ENCODE data around the gene CPSF3.

Gene CPSF3

GRCh38 chr2:9423100-9423921 is at the start of gene CPSF3, which contains the start of gene ITGB1BP1:
CPSF3 (plus strand) TSS chr2:9423654; CDS start chr2:9423774, 120 bp downstream.
ITGB1BP1 (minus strand) TSS chr2:9423528; CDS start chr2:9418697, 4,831 bp downstream.
- H3K4me1 Mint-ChIP-seq (ENCODE audit: low read depth), result peaks cover 39% of the 10 kb centered on the region
- H3K9me3 Mint-ChIP-seq, result no peaks in the 10 kb centered on the region
- H3K27me3 Mint-ChIP-seq, result no peaks in the 10 kb centered on the region
- no peak within 1 kb of the TSS for H3K4me3 Mint-ChIP-seq
- peak within 1 kb of the TSS; percentile 94 for H3K27ac Mint-ChIP-seq
- peak; percentile 98 for DNase-seq
- peaks cover 34% of the 10 kb centered on the region for H3K36me3 Mint-ChIP-seq (ENCODE audit: low read depth)

- no peak overlapping the region for H3K27ac Mint-ChIP-seq
- H3K36me3 Mint-ChIP-seq (ENCODE audit: low read depth), result no peaks in the 10 kb centered on the region
- peaks cover 28% of the 10 kb centered on the region for H3K4me1 Mint-ChIP-seq (ENCODE audit: low read depth)
- DNase-seq, result no peak
- H3K9me3 Mint-ChIP-seq, result no peaks in the 10 kb centered on the region
- H3K27me3 Mint-ChIP-seq, result peaks cover 13% of the 10 kb centered on the region
- H3K4me3 Mint-ChIP-seq, result no peak overlapping the region
These were observed 49.3 kb upstream of the CPSF3 start for GRCh38 chr2:9374071-9374730.

DNA sequence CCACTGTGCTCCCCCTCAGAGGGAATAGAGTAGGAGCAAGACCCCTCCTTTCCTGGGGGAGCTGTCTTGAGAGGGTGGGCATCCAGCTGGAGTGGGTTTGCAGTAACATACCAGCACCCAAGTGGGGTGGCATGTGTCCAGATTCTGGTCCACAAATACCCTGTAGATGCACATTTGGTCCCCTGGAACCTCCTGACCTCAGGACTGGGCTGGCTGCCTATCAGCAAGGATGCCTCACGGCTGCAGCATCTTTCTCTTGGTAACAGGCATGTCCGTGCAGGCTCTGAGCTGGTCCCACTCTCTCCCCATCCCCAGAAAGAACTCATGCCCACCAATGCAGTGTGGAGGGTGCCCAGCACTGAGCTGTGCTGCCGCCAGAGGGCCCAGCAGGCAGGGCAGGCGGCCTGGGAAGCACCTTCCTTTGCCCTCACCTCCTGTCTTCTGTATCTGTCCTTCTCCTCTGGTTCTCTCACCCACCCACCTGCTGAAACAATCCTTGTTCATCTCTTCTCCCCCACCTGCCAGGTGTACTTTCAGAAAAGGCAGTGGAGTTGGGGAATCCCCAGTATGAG is 47.5 kb upstream of the CPSF3 start:
- H3K4me3 Mint-ChIP-seq, result no peak overlapping the region
- H3K36me3 Mint-ChIP-seq (ENCODE audit: low read depth), result no peaks in the 10 kb centered on the region
- H3K4me1 Mint-ChIP-seq (ENCODE audit: low read depth), result peaks cover 16% of the 10 kb centered on the region
- peaks cover 4% of the 10 kb centered on the region for H3K27me3 Mint-ChIP-seq
- no peaks in the 10 kb centered on the region for H3K9me3 Mint-ChIP-seq
- no peak overlapping the region for H3K27ac Mint-ChIP-seq
- DNase-seq, result no peak

- Mint-ChIP-seq H3K4me1 (ENCODE audit: low read depth) (peaks cover 1% of the 10 kb centered on the region), H3K4me3 (no peak overlapping the region), H3K9me3 (no peaks in the 10 kb centered on the region), H3K27me3 (peaks cover 4% of the 10 kb centered on the region), H3K36me3 (ENCODE audit: low read depth) (no peaks in the 10 kb centered on the region), H3K27ac (no peak overlapping the region)
- no peak for DNase-seq
These were observed 45.9 kb upstream of the CPSF3 start for GRCh38 chr2:9377461-9378097.

DNA sequence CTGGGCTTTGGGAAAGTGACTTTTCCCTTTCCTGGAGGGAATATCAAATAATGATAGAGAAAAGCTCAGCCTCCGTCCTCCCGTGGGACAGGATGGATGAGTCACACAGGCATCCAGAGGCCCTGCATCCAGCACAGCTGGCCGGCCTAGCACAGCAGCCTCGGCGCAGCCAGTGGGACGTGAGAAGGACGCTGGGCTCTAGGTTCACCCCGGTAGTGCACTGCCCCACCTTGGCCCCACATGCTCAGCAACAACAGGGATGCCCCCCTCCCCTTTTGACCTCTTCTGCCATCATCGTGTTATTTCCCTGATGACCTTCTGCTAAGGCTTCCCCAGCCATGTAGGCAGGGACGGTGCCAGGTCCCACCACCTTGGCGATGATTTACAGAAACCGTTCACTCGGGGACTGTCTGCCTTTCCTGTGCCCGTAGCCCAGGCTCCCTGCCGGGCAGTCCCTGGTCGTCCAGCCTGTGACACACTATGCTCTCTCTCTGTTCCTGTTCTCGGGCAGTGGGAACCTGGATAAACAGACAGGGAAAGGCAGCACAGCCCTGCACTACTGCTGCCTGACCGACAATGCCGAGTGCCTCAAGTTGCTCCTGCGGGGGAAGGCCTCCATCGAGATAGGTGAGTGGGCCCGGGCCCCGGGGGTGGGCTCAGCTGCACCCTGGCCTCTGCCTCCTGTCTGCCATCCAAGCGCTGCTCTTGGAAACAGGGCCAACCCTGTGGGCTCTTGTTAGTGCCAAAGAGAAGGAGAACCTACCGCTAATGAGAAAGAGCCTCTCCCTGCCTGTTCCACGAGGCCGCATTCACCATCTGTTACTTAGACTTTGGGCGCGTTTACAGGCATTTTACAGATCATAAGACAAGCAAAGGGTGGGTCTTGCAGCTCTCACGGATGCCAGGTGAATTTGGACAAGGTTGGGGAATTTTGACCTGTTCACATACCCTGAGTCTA is 44.7 kb upstream of the CPSF3 start:
- Mint-ChIP-seq H3K36me3 (ENCODE audit: low read depth) (no peaks in the 10 kb centered on the region), H3K27ac (no peak overlapping the region), H3K4me1 (ENCODE audit: low read depth) (peaks cover 1% of the 10 kb centered on the region), H3K9me3 (no peaks in the 10 kb centered on the region), H3K27me3 (peaks cover 4% of the 10 kb centered on the region), H3K4me3 (no peak overlapping the region)
- no peak for DNase-seq

- Mint-ChIP-seq H3K36me3 (ENCODE audit: low read depth) (no peaks in the 10 kb centered on the region), H3K9me3 (no peaks in the 10 kb centered on the region), H3K4me3 (no peak overlapping the region), H3K27ac (no peak overlapping the region), H3K27me3 (peaks cover 4% of the 10 kb centered on the region), H3K4me1 (ENCODE audit: low read depth) (peaks cover 1% of the 10 kb centered on the region)
- DNase-seq, result no peak
These were observed 44.1 kb upstream of the CPSF3 start for GRCh38 chr2:9379391-9379755.

DNA sequence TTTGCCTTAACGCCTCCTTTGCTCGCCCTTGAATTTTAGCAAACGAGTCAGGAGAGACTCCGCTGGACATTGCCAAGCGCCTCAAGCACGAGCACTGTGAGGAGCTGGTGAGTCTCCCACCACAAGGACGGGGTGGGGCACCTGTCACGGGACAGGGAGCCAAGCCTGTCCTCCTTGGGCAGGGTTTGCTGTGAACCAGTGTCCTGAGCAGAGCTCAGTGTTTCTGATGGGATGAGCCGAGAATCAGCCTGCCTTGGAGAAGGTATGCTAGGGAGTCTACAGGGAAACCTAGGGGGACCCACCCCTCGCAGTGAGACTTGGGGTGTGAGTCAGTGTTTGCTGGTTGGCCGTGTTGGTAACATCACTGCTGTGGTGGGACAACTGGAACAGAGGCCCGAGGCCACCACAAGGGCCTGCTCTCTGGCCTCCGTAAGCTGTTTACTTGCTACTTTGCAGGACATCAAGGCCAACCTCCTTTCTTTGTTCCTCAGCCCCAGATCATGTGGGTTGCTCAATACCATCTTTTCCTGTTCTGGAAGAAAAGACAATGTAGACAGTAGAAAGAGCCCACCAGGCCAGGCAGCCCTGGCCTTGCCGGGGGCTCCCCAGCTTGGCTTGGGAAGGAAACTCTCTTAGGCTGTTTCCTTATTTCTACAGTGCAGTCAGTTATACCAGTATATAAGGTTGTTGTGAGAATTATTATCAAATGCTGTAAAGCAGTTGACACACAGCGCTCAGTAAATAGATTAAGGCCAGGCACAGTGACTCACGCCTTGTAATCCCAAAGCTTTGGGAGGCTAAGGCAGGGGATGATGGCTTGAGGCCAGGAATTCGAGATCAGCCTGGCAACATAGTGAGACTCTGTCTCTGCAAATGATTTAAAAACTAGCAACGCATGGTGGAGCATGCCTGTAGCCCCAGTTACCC is 42.5 kb upstream of the CPSF3 start:
- H3K27ac Mint-ChIP-seq, result no peak overlapping the region
- H3K27me3 Mint-ChIP-seq, result peaks cover 4% of the 10 kb centered on the region
- H3K36me3 Mint-ChIP-seq (ENCODE audit: low read depth), result no peaks in the 10 kb centered on the region
- no peak for DNase-seq
- H3K9me3 Mint-ChIP-seq, result no peaks in the 10 kb centered on the region
- no peak overlapping the region for H3K4me3 Mint-ChIP-seq
- H3K4me1 Mint-ChIP-seq (ENCODE audit: low read depth), result peaks cover 1% of the 10 kb centered on the region

GRCh38 chr2:9382604-9383235 is 40.7 kb upstream of the CPSF3 start:
- no peak overlapping the region for H3K4me3 Mint-ChIP-seq
- H3K36me3 Mint-ChIP-seq (ENCODE audit: low read depth), result no peaks in the 10 kb centered on the region
- no peak overlapping the region for H3K27ac Mint-ChIP-seq
- no peaks in the 10 kb centered on the region for H3K27me3 Mint-ChIP-seq
- H3K4me1 Mint-ChIP-seq (ENCODE audit: low read depth), result peaks cover 6% of the 10 kb centered on the region
- H3K9me3 Mint-ChIP-seq, result no peaks in the 10 kb centered on the region
- no peak for DNase-seq

DNA sequence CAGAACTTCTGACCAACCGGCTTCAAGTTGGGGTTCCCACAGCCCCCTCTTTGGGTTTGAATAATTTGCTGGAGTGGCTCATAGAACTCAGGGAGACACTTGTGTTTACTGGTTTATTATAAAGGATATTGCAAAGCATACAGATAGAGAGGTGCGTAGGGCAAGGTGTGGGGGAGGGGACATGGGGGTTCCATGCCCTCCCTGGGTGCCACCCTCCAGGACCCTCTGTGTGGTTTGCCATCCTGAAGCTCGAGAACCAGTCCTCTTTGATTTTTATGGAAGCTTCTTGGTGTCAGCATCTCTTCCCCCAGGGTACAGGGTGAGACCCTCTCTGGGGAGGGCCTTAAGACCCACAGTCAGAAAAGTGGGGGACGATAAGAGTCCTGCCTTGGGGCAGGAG is 38.9 kb upstream of the CPSF3 start:
- no peak overlapping the region for H3K27ac Mint-ChIP-seq

DNA sequence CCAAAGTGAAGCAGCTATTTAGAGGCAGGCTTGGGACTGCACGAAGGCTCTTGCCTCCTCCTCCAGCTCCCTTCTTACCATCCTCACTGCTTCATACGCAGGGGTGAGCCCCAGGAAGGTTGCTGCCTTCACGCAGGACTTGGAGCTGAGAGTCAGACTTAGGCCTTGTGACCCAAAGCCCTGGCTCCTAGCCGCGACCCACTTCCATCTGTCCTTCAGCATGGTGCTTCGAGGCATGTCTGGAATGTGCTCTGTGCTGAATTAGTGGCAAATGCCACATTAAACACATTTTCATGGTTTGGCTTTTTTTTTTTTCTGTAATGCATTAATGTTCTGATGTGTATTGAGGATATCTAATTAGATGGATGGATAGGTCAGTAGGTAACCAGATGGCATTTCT is 37.6 kb upstream of the CPSF3 start:
- no peak overlapping the region for H3K4me3 Mint-ChIP-seq
- peaks cover 6% of the 10 kb centered on the region for H3K4me1 Mint-ChIP-seq (ENCODE audit: low read depth)
- no peaks in the 10 kb centered on the region for H3K9me3 Mint-ChIP-seq
- no peak for DNase-seq
- no peaks in the 10 kb centered on the region for H3K27me3 Mint-ChIP-seq
- no peaks in the 10 kb centered on the region for H3K36me3 Mint-ChIP-seq (ENCODE audit: low read depth)
- H3K27ac Mint-ChIP-seq, result no peak overlapping the region

More for the DNA sequence above, 38.9 kb upstream of the CPSF3 start:
- Mint-ChIP-seq H3K36me3 (ENCODE audit: low read depth) (no peaks in the 10 kb centered on the region), H3K27me3 (no peaks in the 10 kb centered on the region), H3K4me3 (no peak overlapping the region), H3K9me3 (no peaks in the 10 kb centered on the region), H3K4me1 (ENCODE audit: low read depth) (peaks cover 6% of the 10 kb centered on the region)
- no peak for DNase-seq

DNA sequence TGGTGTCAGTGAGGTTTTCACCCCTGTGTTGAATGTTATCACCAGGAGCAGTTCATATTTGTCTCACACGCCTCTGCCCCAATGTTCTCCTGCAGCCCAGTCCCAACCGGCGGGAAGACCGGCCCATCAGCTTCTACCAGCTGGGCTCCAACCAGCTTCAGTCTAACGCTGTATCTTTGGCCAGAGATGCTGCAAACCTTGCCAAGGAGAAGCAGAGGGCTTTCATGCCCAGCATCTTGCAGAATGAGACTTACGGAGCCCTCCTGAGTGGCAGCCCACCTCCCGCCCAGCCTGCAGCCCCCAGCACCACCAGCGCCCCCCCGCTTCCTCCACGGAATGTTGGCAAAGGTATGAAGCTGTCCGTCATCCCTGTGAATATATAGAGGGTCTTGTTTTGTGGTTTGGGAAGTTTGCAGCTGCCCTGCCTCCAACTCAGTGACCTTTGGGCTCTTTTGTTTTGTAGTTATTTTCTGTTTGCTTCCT is 35.2 kb upstream of the CPSF3 start:
- DNase-seq, result no peak
- Mint-ChIP-seq H3K4me3 (no peak overlapping the region), H3K4me1 (ENCODE audit: low read depth) (peaks cover 6% of the 10 kb centered on the region), H3K9me3 (no peaks in the 10 kb centered on the region), H3K27ac (no peak overlapping the region), H3K27me3 (no peaks in the 10 kb centered on the region), H3K36me3 (ENCODE audit: low read depth) (no peaks in the 10 kb centered on the region)

DNA sequence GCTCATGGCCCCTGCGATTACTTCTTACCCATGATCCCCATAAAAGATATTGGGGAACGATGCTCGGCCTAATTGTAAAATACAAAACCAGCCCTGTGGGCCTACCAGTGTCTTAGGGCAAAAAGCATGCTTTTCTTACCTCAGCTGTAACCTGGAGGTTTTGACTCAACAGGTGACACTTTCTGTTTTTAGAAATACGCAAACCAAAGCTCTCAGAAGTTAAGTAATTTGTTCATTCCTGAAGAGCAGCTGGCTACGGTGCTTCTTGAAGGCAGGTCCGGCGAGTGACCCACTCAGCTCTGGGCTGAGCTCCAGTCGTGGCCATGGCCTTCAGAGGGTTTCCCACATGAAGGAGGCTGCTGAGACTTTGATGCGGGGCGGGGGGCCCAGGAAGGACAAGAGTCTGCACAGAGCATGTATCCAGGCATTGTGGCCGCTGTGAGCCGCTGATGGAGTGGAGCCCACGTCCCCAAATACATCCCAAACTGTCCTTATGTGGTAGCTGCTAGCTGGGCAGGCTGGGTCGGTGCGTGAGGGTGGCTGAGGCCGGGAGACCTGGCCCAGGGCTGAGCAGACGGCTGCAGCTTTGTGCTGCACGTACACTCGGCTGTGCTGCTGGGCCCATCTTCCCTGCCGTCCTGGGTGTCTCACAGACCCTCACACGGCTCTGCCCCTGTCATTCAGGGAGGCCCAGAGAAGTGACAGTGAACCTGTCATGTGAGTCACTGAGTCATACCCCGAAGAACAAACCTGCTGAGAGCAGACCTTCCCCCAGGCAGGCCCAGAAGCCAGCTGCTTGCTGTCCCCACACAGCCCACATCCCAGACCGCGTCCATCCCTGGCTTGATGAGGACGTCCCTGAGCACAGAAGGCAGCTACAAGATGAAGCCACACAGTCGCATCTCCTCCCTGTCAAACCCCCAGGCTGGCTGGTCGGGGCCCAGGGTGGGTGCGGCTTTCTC is 34.2 kb upstream of the CPSF3 start:
- no peak overlapping the region for H3K27ac Mint-ChIP-seq
- no peaks in the 10 kb centered on the region for H3K27me3 Mint-ChIP-seq
- H3K4me3 Mint-ChIP-seq, result no peak overlapping the region
- H3K4me1 Mint-ChIP-seq (ENCODE audit: low read depth), result peaks cover 6% of the 10 kb centered on the region
- DNase-seq, result no peak
- no peaks in the 10 kb centered on the region for H3K9me3 Mint-ChIP-seq
- H3K36me3 Mint-ChIP-seq (ENCODE audit: low read depth), result no peaks in the 10 kb centered on the region

All from activated T-cell treated with anti-CD3 and anti-CD28 coated beads, Interleukin-2, amount 50 U/mL, for 24 hours (primary cell).